Measurements from ENCODE around the gene TMEM232.

TMEM232 gene

GRCh38 chr5:110441035-110441434 lies 285.4 kb downstream of the TMEM232 start:
- ChIA-PET POLR2A (no interaction called here), CTCF (no interaction called here)
- peak; percentile 10 for DNase-seq (ENCODE audit: extremely low spot score)
- peak; percentile 39 for TF ChIP-seq CTCF (IDR thresholded peaks at IDR 0.05; ENCODE audit: control extremely low read depth, extremely low read depth, low read depth, missing control alignments)

GRCh38 chr5:110440058-110440457 lies 286.4 kb downstream of the TMEM232 start:
- no peak for TF ChIP-seq CTCF (IDR thresholded peaks at IDR 0.05; ENCODE audit: control extremely low read depth, extremely low read depth, low read depth, missing control alignments)
- ChIA-PET CTCF (no interaction called here), POLR2A (no interaction called here)
- DNase-seq (ENCODE audit: extremely low spot score): no peak

- DNase-seq (ENCODE audit: extremely low spot score): no peak
- POLR2A ChIA-PET: no interaction called here
- TF ChIP-seq CTCF (IDR thresholded peaks at IDR 0.05; ENCODE audit: control extremely low read depth, extremely low read depth, low read depth, missing control alignments): no peak
- CTCF ChIA-PET: no interaction called here
These were observed 287.2 kb downstream of the TMEM232 start for GRCh38 chr5:110439296-110439695.

- ChIA-PET POLR2A (no interaction called here), CTCF (no interaction called here)
- DNase-seq (ENCODE audit: extremely low spot score): no peak
- no peak for TF ChIP-seq CTCF (IDR thresholded peaks at IDR 0.05; ENCODE audit: control extremely low read depth, extremely low read depth, low read depth, missing control alignments)
These were observed 291.3 kb downstream of the TMEM232 start for GRCh38 chr5:110435207-110435606.

- no peak for DNase-seq (ENCODE audit: extremely low spot score)
- POLR2A ChIA-PET: no interaction called here
- TF ChIP-seq CTCF (IDR thresholded peaks at IDR 0.05; ENCODE audit: control extremely low read depth, extremely low read depth, low read depth, missing control alignments): no peak
- CTCF ChIA-PET: no interaction called here
These were observed 294.9 kb downstream of the TMEM232 start for GRCh38 chr5:110431603-110432002.

GRCh38 chr5:110414360-110414759 lies 312.1 kb downstream of the TMEM232 start:
- TF ChIP-seq CTCF (IDR thresholded peaks at IDR 0.05; ENCODE audit: control extremely low read depth, extremely low read depth, low read depth, missing control alignments): peak; percentile 38
- DNase-seq (ENCODE audit: extremely low spot score): peak; percentile 25
- POLR2A ChIA-PET: no interaction called here
- CTCF ChIA-PET: interaction anchor here (0.7 to 1.5 kb wide), 6 partner anchors 10 to 1772 kb away, joined by 3 to 5 read pairs (median 4); no protein-coding TSS in a partner anchor

GRCh38 chr5:110413856-110414255 lies 312.6 kb downstream of the TMEM232 start:
- ChIA-PET POLR2A (no interaction called here), CTCF (interaction anchor here (1.3 kb wide), 1 partner anchor 1772 kb away, joined by 4 read pairs; no protein-coding TSS in a partner anchor)
- no peak for TF ChIP-seq CTCF (IDR thresholded peaks at IDR 0.05; ENCODE audit: control extremely low read depth, extremely low read depth, low read depth, missing control alignments)
- no peak for DNase-seq (ENCODE audit: extremely low spot score)
